GM12872 (cell line): Measurements from ENCODE around the gene FAM25A.
"Not testable (repeated sequence)": the region's sequence is repeated elsewhere in the genome, so short reads cannot be mapped to it uniquely, and the experiment has no call there.

Experiments used
- TF ChIP-seq, protein P1 (sequence below): IDR thresholded peaks from 3 replicates; pipeline ENCODE4 v1.5.1; 2011; ENCODE audit warnings: low read depth, mild to moderate bottlenecking, low read length, moderate library complexity; ENCODE audit not compliant: insufficient read depth

The FAM25A gene

GRCh38 chr10:87020056-87020455 lies at the start of gene FAM25A:
FAM25A (plus strand) TSS chr10:87020294; CDS start chr10:87020325, 31 bp downstream.
- TF ChIP-seq, protein P1, sequence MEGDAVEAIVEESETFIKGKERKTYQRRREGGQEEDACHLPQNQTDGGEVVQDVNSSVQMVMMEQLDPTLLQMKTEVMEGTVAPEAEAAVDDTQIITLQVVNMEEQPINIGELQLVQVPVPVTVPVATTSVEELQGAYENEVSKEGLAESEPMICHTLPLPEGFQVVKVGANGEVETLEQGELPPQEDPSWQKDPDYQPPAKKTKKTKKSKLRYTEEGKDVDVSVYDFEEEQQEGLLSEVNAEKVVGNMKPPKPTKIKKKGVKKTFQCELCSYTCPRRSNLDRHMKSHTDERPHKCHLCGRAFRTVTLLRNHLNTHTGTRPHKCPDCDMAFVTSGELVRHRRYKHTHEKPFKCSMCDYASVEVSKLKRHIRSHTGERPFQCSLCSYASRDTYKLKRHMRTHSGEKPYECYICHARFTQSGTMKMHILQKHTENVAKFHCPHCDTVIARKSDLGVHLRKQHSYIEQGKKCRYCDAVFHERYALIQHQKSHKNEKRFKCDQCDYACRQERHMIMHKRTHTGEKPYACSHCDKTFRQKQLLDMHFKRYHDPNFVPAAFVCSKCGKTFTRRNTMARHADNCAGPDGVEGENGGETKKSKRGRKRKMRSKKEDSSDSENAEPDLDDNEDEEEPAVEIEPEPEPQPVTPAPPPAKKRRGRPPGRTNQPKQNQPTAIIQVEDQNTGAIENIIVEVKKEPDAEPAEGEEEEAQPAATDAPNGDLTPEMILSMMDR = not testable (repeated sequence)

- TF ChIP-seq, protein P1 = no peak
Observed at GRCh38 chr10:86970982-86971231, 49.2 kb upstream of the FAM25A start.

- TF ChIP-seq, protein P1 = 0 out of 3 replicates have a peak, but pooled peaks have one; percentile 23
Observed at GRCh38 chr10:86971232-86971991, 48.7 kb upstream of the FAM25A start.

DNA sequence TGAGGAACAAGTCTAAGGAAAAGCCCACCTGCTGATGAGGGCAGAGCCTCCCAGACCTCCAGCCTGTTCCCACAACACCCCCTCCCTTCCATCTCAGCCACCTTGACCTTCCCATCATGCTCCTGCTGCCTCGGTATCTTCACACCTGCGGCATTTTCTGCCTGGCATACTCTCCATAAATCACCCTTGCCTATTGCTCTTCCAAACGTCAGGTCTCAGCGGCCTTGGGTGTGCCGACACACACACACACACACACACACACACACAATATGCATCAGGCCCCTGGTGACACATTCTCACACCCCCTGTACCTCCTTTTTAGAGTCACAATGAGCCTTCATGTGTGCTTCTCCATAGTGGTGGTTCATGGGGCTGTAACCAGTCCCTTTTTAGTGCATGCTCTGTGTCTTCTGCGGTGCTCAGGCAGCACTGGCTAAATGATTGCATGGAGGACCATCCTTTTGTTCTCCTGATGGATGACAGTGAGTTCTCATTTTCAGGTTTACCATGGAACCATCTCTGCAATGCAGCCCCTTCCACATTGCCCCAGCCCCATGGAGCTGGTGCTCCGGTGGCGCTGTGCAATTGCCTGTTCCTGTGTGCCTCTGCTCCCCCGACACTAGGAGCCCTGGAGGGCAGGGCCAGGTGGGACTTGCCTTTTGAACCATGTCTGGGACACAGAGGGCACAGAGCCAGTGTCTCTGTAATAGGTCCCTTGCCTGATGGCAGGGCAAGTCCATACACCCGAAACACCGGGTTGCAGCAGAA lies 47.3 kb upstream of the FAM25A start:
- TF ChIP-seq, protein P1 = no peak

DNA sequence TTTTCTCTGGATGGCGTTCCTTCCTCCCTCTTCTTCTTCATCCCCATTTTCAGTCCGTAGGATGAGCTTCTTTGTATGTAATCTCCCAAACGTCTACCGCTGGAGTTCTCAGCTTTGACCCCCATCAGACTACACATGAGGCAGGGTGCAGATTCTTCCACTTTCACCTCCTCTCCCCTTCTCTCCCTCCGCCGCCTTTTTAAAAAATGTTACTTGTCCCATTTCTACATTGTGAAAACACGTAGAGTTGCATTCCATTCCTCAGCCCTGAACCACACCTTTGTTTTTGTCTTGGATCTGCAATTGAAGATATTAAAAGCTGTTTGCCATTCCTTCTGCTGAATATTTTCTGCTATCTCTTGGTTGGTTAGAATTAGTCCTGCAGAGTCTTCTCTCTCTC lies 45.6 kb upstream of the FAM25A start:
- TF ChIP-seq, protein P1 = no peak

- TF ChIP-seq, protein P1 = no peak
Observed at GRCh38 chr10:86976362-86977056, 43.6 kb upstream of the FAM25A start.

DNA sequence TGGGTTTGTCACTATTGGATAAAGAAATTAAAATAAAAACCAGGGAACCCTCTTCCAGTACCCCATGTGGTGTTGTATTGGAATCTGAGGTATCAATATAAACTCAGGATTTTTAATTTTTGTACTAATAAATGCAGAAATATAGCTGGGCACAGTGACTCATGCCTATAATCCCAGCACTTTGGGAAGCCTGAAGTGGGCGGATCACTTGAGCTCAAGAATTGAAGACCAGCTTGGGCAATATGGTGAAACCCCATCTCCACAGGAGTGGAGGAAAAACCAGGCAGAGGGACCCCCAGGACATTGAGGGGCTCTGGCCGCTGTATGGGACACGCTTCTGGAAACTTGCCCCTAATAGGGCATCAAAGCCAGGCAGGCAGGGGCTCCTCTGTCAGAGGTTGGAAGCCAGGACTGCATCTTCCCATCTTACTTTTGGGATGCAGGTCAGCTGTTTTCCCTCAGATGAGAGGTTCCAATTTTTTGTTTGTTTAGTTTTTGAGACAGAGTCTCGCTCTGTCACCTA lies 40.7 kb upstream of the FAM25A start:
- TF ChIP-seq, protein P1 = no peak
